Kidney epithelial cell (primary cell): ENCODE results near the gene NFE2. TPM values are rescaled to one million over a fixed set of nuclear protein-coding genes. Genes with fewer than 3 reads are reported as not detected.

Source experiments
- DNase-seq: peaks from one replicate; pipeline ENCODE4 v3.0.0-alpha.2; 2010; ENCODE audit warnings: low read depth
- H3K27me3 ChIP-seq: 2 replicates; pipeline ENCODE4 v1.6.0; 2011; ENCODE audit warnings: low read length; ENCODE audit not compliant: control insufficient read depth, insufficient read depth
- H3K36me3 ChIP-seq: 2 replicates; pipeline ENCODE4 v1.5.1; 2011; ENCODE audit warnings: low read length; ENCODE audit not compliant: control insufficient read depth, insufficient read depth
- H3K4me3 ChIP-seq: 2 replicates; pipeline ENCODE4 v1.5.1; 2011; ENCODE audit warnings: low read depth, mild to moderate bottlenecking, control low read depth, low read length
- total RNA-seq: library from RNA; depleted of rRNA; stranded (reverse); fragments of >200 nt; gene quantifications from 2 replicates; pipeline ENCODE4 v1.2.3, GENCODE V29; 2015
- TF ChIP-seq, protein P1 (sequence below): IDR thresholded peaks from 2 replicates; pipeline ENCODE4 v1.5.1; 2011; ENCODE audit warnings: mild to moderate bottlenecking, moderate library complexity, low read length, control low read depth, inconsistent platforms; ENCODE audit not compliant: insufficient read depth, poor library complexity, severe bottlenecking

NFE2 gene
- total RNA-seq, 1 donor from 2014 or later = 0.17 TPM

DNA sequence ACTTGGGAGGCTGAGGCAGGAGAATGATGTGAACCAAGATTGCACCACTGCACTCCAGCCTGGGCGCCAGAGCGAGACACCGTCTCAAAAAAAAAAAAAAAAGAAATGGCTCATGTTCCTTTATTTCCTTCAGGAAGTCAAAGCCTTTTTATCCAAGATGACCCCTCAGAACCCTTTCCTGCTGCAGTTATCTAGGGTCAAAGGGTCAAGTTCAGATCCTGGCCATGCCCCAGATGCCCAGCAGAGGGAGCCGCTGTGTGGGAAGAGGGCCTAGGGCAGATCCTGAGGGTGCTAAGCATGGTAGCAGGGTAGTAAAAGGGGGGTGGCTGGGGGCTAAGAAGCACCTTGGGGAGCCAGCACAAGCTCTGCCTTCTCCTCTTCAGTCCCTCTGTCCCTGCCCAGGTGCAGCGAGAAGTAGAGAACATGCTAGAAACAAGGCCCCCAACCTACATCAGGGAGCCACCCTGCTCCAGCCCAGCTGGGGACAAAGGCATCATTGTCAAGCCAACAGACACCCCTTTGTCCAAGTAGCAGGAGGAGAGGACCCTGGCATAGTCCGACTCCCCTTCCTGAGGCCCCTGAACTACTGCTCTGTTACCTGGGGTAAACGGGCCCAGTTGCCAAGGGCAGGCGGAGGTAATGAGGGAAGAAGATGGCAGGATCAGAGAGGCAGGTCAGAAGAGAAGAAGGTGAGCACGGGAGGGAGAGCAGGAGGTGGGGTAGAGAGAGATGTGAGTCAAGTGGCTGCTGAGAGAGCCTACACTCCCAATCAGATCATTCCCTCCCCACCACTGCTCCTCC, 6.5 kb downstream of the NFE2 start:
- Histone ChIP-seq H3K27me3 (no peaks in the 10 kb centered on the region), H3K4me3 (no peak overlapping the region), H3K36me3 (no peaks in the 10 kb centered on the region)
- TF ChIP-seq, protein P1, sequence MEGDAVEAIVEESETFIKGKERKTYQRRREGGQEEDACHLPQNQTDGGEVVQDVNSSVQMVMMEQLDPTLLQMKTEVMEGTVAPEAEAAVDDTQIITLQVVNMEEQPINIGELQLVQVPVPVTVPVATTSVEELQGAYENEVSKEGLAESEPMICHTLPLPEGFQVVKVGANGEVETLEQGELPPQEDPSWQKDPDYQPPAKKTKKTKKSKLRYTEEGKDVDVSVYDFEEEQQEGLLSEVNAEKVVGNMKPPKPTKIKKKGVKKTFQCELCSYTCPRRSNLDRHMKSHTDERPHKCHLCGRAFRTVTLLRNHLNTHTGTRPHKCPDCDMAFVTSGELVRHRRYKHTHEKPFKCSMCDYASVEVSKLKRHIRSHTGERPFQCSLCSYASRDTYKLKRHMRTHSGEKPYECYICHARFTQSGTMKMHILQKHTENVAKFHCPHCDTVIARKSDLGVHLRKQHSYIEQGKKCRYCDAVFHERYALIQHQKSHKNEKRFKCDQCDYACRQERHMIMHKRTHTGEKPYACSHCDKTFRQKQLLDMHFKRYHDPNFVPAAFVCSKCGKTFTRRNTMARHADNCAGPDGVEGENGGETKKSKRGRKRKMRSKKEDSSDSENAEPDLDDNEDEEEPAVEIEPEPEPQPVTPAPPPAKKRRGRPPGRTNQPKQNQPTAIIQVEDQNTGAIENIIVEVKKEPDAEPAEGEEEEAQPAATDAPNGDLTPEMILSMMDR = peak; percentile 72
- no peak for DNase-seq

DNA sequence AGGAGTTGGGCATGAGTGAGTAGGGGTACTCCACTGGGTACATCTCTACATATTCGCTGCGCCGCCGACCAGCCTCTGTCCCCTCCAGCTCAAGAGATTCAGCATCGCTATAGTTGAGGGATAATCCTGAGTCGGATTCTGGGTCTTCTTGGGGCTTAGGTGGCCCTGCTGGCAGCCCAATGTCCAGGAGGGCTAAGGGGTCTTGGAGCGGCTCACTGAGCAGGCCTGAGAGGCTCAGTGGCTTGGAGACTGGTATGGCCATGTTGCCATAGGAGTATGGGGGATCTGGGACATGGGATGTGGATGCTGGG, 7.9 kb downstream of the NFE2 start:
- Histone ChIP-seq H3K27me3 (no peaks in the 10 kb centered on the region), H3K36me3 (no peaks in the 10 kb centered on the region), H3K4me3 (no peak overlapping the region)
- TF ChIP-seq, protein P1 = no peak
- no peak for DNase-seq

DNA sequence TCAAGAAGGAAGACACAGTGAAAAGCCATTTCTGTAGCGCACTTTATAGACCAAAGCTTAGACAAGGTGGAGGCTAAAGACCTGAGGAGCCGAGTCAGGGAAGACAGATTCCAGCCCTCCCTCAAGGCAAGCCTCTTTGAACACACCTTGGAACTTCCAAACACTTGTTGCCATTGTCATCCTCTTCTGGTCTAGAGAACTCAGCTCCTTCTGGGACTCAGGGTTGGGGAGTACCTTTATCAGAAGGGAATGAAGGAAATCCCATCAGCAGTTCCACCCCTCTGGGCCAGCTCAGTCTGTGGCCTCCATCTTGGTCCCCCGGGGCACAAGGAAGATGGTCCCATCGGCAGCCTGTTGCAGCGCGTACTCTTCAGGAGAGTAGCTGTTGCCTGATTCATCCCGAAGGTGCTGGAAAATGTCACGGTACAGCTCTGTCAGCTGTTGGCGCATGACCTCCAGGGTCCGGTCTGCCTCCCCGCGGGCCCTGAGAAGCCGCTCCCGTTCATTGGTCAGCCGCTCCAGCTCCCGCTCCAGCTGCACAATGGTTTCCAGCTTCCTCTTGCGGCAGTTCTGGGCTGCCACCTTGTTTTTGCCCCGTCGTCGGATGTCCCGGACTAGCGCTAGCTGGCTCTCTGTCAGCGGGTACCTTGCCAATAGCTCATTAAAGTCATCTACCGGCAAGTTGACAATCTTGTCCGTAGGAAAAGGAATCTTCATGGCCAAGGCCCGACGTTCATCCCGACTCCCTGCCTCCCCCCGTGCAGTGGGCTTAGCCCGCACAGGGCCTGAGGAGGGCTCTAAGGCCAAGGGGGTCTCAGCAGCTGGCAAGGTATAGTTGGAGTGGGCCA, 8.5 kb downstream of the NFE2 start:
- Histone ChIP-seq H3K36me3 (peaks cover 2% of the 10 kb centered on the region), H3K27me3 (no peaks in the 10 kb centered on the region), H3K4me3 (no peak overlapping the region)
- no peak for DNase-seq
- TF ChIP-seq, protein P1 = no peak

DNA sequence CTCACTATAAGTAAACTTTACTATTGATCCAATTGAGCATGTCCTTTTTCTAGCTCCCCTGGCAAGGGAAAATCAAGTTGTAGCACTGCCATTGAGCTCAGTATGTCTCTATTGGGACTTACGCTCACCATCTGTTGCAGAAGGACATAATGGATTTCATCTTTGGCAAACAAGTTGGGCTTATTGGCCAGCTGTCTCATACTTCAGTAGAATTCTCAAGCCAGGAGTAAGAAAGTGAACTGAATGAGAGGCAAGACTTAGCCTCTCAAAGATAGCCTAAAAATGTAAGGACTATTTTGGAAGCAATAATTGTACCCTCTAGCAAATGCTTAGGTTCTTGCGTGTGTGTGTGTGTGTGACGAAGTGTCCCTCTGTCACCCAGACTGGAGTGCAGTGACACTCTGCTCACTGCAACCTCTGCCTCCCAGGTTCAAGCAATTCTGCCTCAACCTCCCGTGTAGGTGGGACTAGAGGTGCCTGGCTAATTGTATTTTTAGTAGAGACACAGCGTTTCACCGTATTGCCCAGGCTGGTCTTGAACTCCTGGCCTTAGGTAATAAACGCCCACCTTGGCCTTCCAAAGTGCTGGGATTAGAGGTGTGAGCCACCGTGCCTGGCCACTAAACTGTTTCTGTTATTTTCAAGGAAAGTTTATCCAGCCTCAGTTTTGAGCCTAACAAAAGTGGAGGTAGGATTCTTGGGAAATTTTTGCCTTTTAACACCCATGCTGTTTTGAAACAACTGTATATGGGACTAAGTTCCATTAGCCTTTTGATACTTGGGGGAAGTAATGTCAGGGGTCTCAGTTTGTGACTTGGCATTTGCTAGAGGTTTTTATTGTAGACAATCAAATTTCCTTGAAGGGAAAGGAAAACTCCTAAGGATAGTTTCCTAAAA, 13.3 kb downstream of the NFE2 start:
- H3K4me3 ChIP-seq = no peak overlapping the region
- H3K36me3 ChIP-seq = peaks cover 7% of the 10 kb centered on the region
- DNase-seq = no peak
- TF ChIP-seq, protein P1 = no peak
- H3K27me3 ChIP-seq = no peaks in the 10 kb centered on the region

DNA sequence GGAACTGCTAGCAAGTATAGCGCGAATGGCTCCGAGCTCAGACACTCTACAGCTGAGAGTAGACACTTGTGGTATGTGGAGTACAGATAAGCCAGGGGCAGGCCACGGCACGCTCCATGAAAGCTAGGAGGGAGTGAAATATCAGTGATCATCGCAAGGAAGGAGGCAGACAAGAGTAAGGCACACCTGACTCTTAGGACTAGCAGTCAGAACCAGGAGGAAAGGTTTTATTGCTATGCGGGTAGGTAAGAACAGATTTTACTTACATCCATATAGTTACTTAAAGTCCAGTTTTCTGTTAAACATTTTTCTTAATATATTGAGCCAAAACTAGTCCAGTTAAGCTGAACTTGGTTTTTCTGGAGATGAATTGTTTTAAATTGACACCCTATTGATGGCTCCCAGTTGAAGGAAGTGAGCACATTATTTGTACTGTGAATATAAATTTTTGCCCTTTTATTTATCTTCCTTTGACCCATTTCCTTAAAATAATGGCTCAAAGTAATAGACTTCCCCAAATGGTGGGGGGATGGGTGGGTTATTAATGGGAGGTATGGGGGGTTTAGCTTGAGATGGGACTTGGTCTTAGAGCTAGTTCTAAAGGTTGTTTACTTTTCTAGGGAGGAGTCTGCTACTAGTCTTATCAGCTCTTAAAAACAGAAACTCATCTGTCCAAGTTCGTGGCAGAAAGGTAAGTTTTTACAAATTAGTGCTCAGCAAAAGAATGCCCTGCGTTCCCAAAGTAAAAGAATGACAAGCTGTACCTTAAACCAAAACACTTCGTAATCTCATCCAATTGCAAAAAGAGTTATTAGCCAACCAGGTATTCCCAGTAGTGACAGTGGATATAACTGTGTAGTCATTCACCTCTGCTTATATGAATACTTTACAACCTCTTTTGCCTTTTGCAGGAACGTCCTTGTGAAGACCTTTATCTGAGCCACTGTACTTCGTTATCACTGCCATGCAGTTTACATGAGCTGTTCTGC, 14.5 kb downstream of the NFE2 start:
- peaks cover 7% of the 10 kb centered on the region for H3K36me3 ChIP-seq
- no peaks in the 10 kb centered on the region for H3K27me3 ChIP-seq
- no peak for DNase-seq
- TF ChIP-seq, protein P1 = no peak
- H3K4me3 ChIP-seq = no peak overlapping the region
